Measurements from ENCODE around the gene SCN8A. TPM values are rescaled to one million over a fixed set of nuclear protein-coding genes. Genes with fewer than 3 reads are reported as not detected.

SCN8A gene
- total RNA-seq, 1 donor, result 33.7 TPM

DNA sequence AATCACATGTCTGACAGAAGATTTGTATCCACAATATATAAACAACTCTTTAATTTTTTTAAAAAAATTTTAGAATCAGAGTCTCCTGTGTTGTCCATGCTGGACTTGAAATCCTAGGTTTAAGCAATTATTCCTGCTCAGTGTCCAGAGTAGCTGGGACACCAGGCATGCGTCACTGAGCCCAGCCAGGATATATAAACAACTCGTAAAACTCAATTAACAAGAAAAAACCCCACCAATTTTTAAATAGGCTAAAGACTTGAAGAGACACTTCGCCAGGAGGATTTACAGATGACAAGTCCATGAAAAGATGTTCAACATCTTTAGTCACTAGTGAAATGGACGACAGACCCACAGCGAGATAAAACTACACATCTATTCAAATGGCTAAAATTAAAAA, 2.0 kb upstream of the SCN8A start:
- TF ChIP-seq, protein P1, sequence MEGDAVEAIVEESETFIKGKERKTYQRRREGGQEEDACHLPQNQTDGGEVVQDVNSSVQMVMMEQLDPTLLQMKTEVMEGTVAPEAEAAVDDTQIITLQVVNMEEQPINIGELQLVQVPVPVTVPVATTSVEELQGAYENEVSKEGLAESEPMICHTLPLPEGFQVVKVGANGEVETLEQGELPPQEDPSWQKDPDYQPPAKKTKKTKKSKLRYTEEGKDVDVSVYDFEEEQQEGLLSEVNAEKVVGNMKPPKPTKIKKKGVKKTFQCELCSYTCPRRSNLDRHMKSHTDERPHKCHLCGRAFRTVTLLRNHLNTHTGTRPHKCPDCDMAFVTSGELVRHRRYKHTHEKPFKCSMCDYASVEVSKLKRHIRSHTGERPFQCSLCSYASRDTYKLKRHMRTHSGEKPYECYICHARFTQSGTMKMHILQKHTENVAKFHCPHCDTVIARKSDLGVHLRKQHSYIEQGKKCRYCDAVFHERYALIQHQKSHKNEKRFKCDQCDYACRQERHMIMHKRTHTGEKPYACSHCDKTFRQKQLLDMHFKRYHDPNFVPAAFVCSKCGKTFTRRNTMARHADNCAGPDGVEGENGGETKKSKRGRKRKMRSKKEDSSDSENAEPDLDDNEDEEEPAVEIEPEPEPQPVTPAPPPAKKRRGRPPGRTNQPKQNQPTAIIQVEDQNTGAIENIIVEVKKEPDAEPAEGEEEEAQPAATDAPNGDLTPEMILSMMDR (IDR thresholded peaks at IDR 0.05; ENCODE audit: insufficient read depth, low read depth, low read length), result no peak
- DNase-seq (ENCODE audit: low read depth), result peak; percentile 55
- no peak overlapping the region for H3K4me3 ChIP-seq (ENCODE audit: low read depth, low read length)

DNA sequence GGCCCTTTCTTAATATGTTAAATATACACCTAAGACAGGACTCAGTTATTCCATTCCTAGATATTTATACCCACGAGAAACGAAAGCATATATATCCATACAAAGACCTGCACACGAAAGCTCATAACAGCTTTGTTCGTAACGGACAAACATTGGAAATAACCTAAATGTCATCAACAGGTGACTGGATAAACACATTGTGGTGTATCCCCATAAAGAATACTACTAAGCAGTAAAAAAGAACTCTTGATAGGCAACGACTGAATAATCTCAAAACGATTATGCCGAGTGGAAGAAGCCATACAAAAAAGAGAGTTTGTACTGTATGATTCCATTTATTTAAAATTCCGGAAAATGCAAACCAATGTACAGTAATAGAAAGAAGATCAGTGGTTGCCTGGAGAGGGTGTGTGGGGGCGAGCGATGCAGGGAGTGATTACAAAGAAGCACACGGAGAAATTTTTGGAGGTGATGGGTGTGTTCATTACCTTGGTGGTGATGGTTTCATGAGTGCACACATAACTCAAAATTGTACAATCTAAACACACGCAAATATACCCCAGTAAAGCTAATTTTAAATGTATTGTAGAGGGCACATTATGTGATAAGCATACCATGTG, 1.4 kb upstream of the SCN8A start:
- no peak for DNase-seq (ENCODE audit: low read depth)

DNA sequence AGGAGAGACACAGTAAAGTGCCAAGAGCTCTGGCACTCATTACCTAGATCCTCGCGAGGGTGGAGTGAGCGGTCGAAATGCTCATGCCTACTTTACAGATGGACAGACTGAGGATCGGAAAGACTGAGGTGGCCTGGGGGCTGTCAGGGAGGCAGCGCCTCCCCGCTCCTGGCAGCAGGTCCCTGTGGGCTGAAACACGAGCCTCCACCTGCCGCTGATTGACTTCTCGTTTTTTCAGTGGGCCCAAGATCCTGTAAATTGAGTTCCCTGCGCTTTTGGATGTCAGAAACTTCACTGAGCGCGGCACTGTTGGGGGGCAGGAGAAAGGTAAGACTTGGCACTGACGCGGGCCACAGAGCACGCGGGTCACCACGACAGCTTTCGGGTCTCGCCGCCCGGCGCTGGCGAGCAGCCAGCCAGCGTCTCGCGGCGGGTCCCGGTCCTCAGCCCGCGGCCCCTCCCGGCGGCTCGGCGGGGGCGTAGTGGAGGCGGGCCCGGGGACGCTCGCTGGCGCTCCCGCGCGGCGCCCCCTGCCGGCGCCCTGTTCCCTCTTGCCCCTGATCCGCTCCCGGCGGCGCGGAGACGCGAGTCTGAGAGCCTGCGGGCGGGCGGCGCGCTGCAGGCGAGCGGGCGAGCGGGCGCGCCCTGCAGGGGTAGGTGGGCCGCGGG, 552 bp upstream of the SCN8A start:
- H3K4me3 ChIP-seq (ENCODE audit: low read depth, low read length), result peak overlapping the region; percentile 61
- TF ChIP-seq, protein P1 (IDR thresholded peaks at IDR 0.05; ENCODE audit: insufficient read depth, low read depth, low read length), result peak; percentile 44
- peak; percentile 58 for DNase-seq (ENCODE audit: low read depth)

More for the DNA sequence above, 1.4 kb upstream of the SCN8A start:
- H3K4me3 ChIP-seq (ENCODE audit: low read depth, low read length), result no peak overlapping the region
- TF ChIP-seq, protein P1 (IDR thresholded peaks at IDR 0.05; ENCODE audit: insufficient read depth, low read depth, low read length), result no peak

DNA sequence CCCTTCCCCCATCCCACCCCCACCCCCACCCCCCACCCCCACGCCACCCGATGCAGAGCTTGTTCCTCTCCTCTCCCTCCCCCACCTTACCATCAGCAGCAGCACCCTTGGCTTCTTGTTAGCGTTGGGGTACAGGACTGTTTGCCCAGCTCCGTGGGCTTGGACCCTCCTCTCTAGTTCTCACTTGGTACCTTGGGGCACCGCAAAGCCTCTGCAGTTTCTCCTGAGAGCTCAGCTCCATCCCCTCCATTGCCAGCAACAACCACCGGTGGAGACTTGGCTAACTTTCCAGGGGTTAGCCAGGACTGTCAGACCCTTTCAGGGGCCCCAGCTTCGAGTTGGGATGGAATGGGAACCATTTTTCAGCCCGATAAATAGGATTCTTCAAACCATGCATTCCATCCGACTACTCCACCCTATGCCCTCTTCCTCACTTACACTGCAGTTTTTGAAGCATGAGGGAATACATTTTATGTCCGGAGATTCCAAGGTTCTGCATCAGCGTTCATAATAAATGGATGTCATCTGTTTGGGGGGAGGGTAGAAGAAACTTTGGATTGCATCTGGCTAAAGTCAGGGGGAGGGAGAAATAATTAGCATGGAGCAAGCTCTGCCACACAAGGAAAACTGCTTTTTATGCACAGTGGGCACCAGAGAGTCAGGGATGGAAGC, 1.1 kb downstream of the SCN8A start:
- DNase-seq (ENCODE audit: low read depth), result peak; percentile 51
- TF ChIP-seq, protein P1 (IDR thresholded peaks at IDR 0.05; ENCODE audit: insufficient read depth, low read depth, low read length), result no peak
- H3K4me3 ChIP-seq (ENCODE audit: low read depth, low read length), result peak overlapping the region; percentile 65

DNA sequence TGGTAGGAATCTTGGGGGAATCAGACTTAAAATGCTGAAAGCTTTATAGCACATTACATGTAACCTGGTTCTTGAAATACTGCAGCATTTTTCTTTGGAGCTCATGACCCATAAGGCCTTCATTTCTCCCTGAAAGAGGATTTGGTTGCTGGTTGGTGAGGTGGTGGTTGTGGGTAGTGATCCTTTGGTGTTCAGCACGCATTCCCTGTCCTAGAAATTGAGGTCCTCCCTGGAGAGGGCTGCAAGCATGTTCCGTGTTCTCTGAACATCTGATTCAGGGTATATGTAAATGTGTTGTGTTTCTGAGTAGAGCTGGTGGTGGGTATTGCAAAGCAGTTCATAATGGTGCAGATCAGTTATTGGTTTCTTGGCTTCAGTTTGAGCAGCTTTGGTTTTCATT, 2.0 kb downstream of the SCN8A start:
- no peak for DNase-seq (ENCODE audit: low read depth)

DNA sequence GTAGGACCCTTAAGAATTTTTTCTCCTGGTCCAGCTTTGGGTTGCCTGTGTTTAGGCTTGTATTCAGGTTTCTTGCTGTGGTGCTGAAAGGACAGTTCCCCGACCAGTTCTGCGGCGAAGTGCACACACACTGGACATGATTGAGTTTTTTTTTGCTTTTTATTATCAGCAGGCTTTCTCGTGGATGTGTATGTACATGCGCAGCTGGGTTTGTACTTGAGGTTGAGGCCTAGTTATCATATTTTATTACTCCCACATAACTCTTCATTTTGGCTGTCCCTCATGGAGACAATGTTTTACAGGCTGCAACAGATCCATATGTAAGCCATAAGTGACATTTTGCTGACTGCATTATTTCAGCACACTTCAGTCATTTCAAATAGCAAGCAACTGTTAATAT, 2.5 kb downstream of the SCN8A start:
- TF ChIP-seq, protein P1 (IDR thresholded peaks at IDR 0.05; ENCODE audit: insufficient read depth, low read depth, low read length), result no peak
- peak; percentile 59 for DNase-seq (ENCODE audit: low read depth)
- H3K4me3 ChIP-seq (ENCODE audit: low read depth, low read length), result no peak overlapping the region

More for the DNA sequence above, 2.0 kb downstream of the SCN8A start:
- no peak overlapping the region for H3K4me3 ChIP-seq (ENCODE audit: low read depth, low read length)
- TF ChIP-seq, protein P1 (IDR thresholded peaks at IDR 0.05; ENCODE audit: insufficient read depth, low read depth, low read length), result no peak

Measured in fibroblast of villous mesenchyme (primary cell).